ENCODE data around the gene CYP26B1.

- TF ChIP-seq BCLAF1 (IDR thresholded peaks at IDR 0.05; ENCODE audit: borderline replicate concordance in 1 of 2, control insufficient read depth in 1 of 2, low read depth in 2 of 2, low read length in 1 of 2), result no peak
- TF ChIP-seq RBM34 (IDR thresholded peaks at IDR 0.05; ENCODE audit: borderline replicate concordance, insufficient read depth, low read length), result no peak
- TF ChIP-seq SREBF2 (CRISPR knock-in tag; IDR thresholded peaks at IDR 0.05), result no peak
- TF ChIP-seq CEBPB (tag; IDR thresholded peaks at IDR 0.05), result no peak
- TF ChIP-seq ZSCAN32 (CRISPR knock-in tag; IDR thresholded peaks at IDR 0.05), result no peak
- no peak for TF ChIP-seq STAT5A (IDR thresholded peaks at IDR 0.05; ENCODE audit: borderline replicate concordance, low read length)
- TF ChIP-seq CLOCK (CRISPR knock-in tag; IDR thresholded peaks at IDR 0.05; ENCODE audit: borderline replicate concordance), result no peak
- no peak for TF ChIP-seq KAT2B (IDR thresholded peaks at IDR 0.05; ENCODE audit: low read depth, low read length)
- TF ChIP-seq ATF4 (CRISPR knock-in tag; IDR thresholded peaks at IDR 0.05), result no peak
- TF ChIP-seq POLR2AphosphoS5 (IDR thresholded peaks at IDR 0.05; ENCODE audit: control insufficient read depth, insufficient read depth, low read depth, low read length), result no peak
- TF ChIP-seq ZNF445 (CRISPR knock-in tag; IDR thresholded peaks at IDR 0.05; ENCODE audit: low read depth), result no peak
- TF ChIP-seq TAF1 (IDR thresholded peaks at IDR 0.05; ENCODE audit: control insufficient read depth, extremely low read depth, insufficient read depth, low read length, severe bottlenecking), result no peak
Observed at GRCh38 chr2:72084584-72084976, 63.1 kb downstream of the CYP26B1 start.
